ENCODE data around the gene CD34.
"Not testable (repeated sequence)": the region's sequence is repeated elsewhere in the genome, so short reads cannot be mapped to it uniquely, and the experiment has no call there.

Gene CD34

GRCh38 chr1:207925969-207926368 lies 15.0 kb upstream of the CD34 start:
- not testable (repeated sequence) for H3K27ac ChIP-seq (ENCODE audit: low read depth, low read length); H3K36me3 ChIP-seq (ENCODE audit: insufficient read depth, low read length); H3K79me2 ChIP-seq (ENCODE audit: control insufficient read depth, insufficient read depth, low read length, unreplicated experiment); H2AFZ ChIP-seq (ENCODE audit: low read length, unreplicated experiment); H3K4me3 ChIP-seq (ENCODE audit: low read depth, low read length); H3K4me1 ChIP-seq (ENCODE audit: control insufficient read depth, insufficient read depth, low read length, unreplicated experiment)
- peaks cover 13% of the 10 kb centered on the region for H3K27me3 ChIP-seq (ENCODE audit: insufficient read depth, low read length)

- Histone ChIP-seq H3K4me3 (ENCODE audit: low read depth, low read length) (no peak overlapping the region), H2AFZ (ENCODE audit: low read length, unreplicated experiment) (peak overlapping the region; percentile 25), H3K27me3 (ENCODE audit: insufficient read depth, low read length) (peaks cover 20% of the 10 kb centered on the region)
Observed at GRCh38 chr1:207925210-207925609, 14.3 kb upstream of the CD34 start.

GRCh38 chr1:207923561-207923960 lies 12.6 kb upstream of the CD34 start:
- no peaks in the 10 kb centered on the region for H3K79me2 ChIP-seq (ENCODE audit: control insufficient read depth, insufficient read depth, low read length, unreplicated experiment)
- H3K36me3 ChIP-seq (ENCODE audit: insufficient read depth, low read length), result no peaks in the 10 kb centered on the region
- no peak overlapping the region for H3K27ac ChIP-seq (ENCODE audit: low read depth, low read length)
- H2AFZ ChIP-seq (ENCODE audit: low read length, unreplicated experiment), result no peak overlapping the region
- H3K4me3 ChIP-seq (ENCODE audit: low read depth, low read length), result no peak overlapping the region
- H3K4me1 ChIP-seq (ENCODE audit: control insufficient read depth, insufficient read depth, low read length, unreplicated experiment), result no peaks in the 10 kb centered on the region
- peaks cover 34% of the 10 kb centered on the region for H3K27me3 ChIP-seq (ENCODE audit: insufficient read depth, low read length)

More at GRCh38 chr1:207925210-207925609, 14.3 kb upstream of the CD34 start:
- Histone ChIP-seq H3K27ac (ENCODE audit: low read depth, low read length) (no peak overlapping the region), H3K79me2 (ENCODE audit: control insufficient read depth, insufficient read depth, low read length, unreplicated experiment) (no peaks in the 10 kb centered on the region), H3K36me3 (ENCODE audit: insufficient read depth, low read length) (no peaks in the 10 kb centered on the region), H3K4me1 (ENCODE audit: control insufficient read depth, insufficient read depth, low read length, unreplicated experiment) (no peaks in the 10 kb centered on the region)

GRCh38 chr1:207923121-207923520 lies 12.2 kb upstream of the CD34 start:
- H3K4me1 ChIP-seq (ENCODE audit: control insufficient read depth, insufficient read depth, low read length, unreplicated experiment), result no peaks in the 10 kb centered on the region
- peaks cover 34% of the 10 kb centered on the region for H3K27me3 ChIP-seq (ENCODE audit: insufficient read depth, low read length)
- no peak overlapping the region for H3K4me3 ChIP-seq (ENCODE audit: low read depth, low read length)
- H3K36me3 ChIP-seq (ENCODE audit: insufficient read depth, low read length), result no peaks in the 10 kb centered on the region
- no peak overlapping the region for H3K27ac ChIP-seq (ENCODE audit: low read depth, low read length)
- H3K79me2 ChIP-seq (ENCODE audit: control insufficient read depth, insufficient read depth, low read length, unreplicated experiment), result no peaks in the 10 kb centered on the region
- H2AFZ ChIP-seq (ENCODE audit: low read length, unreplicated experiment), result no peak overlapping the region

GRCh38 chr1:207922554-207922953 lies 11.6 kb upstream of the CD34 start:
- Histone ChIP-seq H3K27me3 (ENCODE audit: insufficient read depth, low read length) (peaks cover 34% of the 10 kb centered on the region), H2AFZ (ENCODE audit: low read length, unreplicated experiment) (no peak overlapping the region), H3K27ac (ENCODE audit: low read depth, low read length) (no peak overlapping the region), H3K79me2 (ENCODE audit: control insufficient read depth, insufficient read depth, low read length, unreplicated experiment) (no peaks in the 10 kb centered on the region), H3K4me1 (ENCODE audit: control insufficient read depth, insufficient read depth, low read length, unreplicated experiment) (no peaks in the 10 kb centered on the region), H3K4me3 (ENCODE audit: low read depth, low read length) (no peak overlapping the region), H3K36me3 (ENCODE audit: insufficient read depth, low read length) (no peaks in the 10 kb centered on the region)

GRCh38 chr1:207921321-207921720 lies 10.4 kb upstream of the CD34 start:
- H2AFZ ChIP-seq (ENCODE audit: low read length, unreplicated experiment), result no peak overlapping the region
- peaks cover 34% of the 10 kb centered on the region for H3K27me3 ChIP-seq (ENCODE audit: insufficient read depth, low read length)
- H3K4me1 ChIP-seq (ENCODE audit: control insufficient read depth, insufficient read depth, low read length, unreplicated experiment), result no peaks in the 10 kb centered on the region
- no peaks in the 10 kb centered on the region for H3K36me3 ChIP-seq (ENCODE audit: insufficient read depth, low read length)
- no peak overlapping the region for H3K27ac ChIP-seq (ENCODE audit: low read depth, low read length)
- no peak overlapping the region for H3K4me3 ChIP-seq (ENCODE audit: low read depth, low read length)
- H3K79me2 ChIP-seq (ENCODE audit: control insufficient read depth, insufficient read depth, low read length, unreplicated experiment), result no peaks in the 10 kb centered on the region

GRCh38 chr1:207920444-207921021 lies 9.6 kb upstream of the CD34 start:
- peaks cover 34% of the 10 kb centered on the region for H3K27me3 ChIP-seq (ENCODE audit: insufficient read depth, low read length)
- no peak overlapping the region for H3K4me3 ChIP-seq (ENCODE audit: low read depth, low read length)
- H3K36me3 ChIP-seq (ENCODE audit: insufficient read depth, low read length), result no peaks in the 10 kb centered on the region
- H3K27ac ChIP-seq (ENCODE audit: low read depth, low read length), result no peak overlapping the region
- H3K4me1 ChIP-seq (ENCODE audit: control insufficient read depth, insufficient read depth, low read length, unreplicated experiment), result no peaks in the 10 kb centered on the region
- no peak overlapping the region for H2AFZ ChIP-seq (ENCODE audit: low read length, unreplicated experiment)
- H3K79me2 ChIP-seq (ENCODE audit: control insufficient read depth, insufficient read depth, low read length, unreplicated experiment), result no peaks in the 10 kb centered on the region

GRCh38 chr1:207919523-207920170 lies 8.7 kb upstream of the CD34 start:
- H3K36me3 ChIP-seq (ENCODE audit: insufficient read depth, low read length), result no peaks in the 10 kb centered on the region
- H3K27ac ChIP-seq (ENCODE audit: low read depth, low read length), result no peak overlapping the region
- H3K4me1 ChIP-seq (ENCODE audit: control insufficient read depth, insufficient read depth, low read length, unreplicated experiment), result no peaks in the 10 kb centered on the region
- H3K79me2 ChIP-seq (ENCODE audit: control insufficient read depth, insufficient read depth, low read length, unreplicated experiment), result no peaks in the 10 kb centered on the region
- no peak overlapping the region for H2AFZ ChIP-seq (ENCODE audit: low read length, unreplicated experiment)
- no peak overlapping the region for H3K4me3 ChIP-seq (ENCODE audit: low read depth, low read length)
- peaks cover 34% of the 10 kb centered on the region for H3K27me3 ChIP-seq (ENCODE audit: insufficient read depth, low read length)

- no peaks in the 10 kb centered on the region for H3K4me1 ChIP-seq (ENCODE audit: control insufficient read depth, insufficient read depth, low read length, unreplicated experiment)
- H2AFZ ChIP-seq (ENCODE audit: low read length, unreplicated experiment), result no peak overlapping the region
- no peak overlapping the region for H3K27ac ChIP-seq (ENCODE audit: low read depth, low read length)
- no peaks in the 10 kb centered on the region for H3K79me2 ChIP-seq (ENCODE audit: control insufficient read depth, insufficient read depth, low read length, unreplicated experiment)
- H3K36me3 ChIP-seq (ENCODE audit: insufficient read depth, low read length), result no peaks in the 10 kb centered on the region
- H3K27me3 ChIP-seq (ENCODE audit: insufficient read depth, low read length), result peaks cover 34% of the 10 kb centered on the region
- no peak overlapping the region for H3K4me3 ChIP-seq (ENCODE audit: low read depth, low read length)
Observed at GRCh38 chr1:207918581-207918980, 7.7 kb upstream of the CD34 start.

GRCh38 chr1:207918011-207918410 lies 7.1 kb upstream of the CD34 start:
- Histone ChIP-seq H3K4me3 (ENCODE audit: low read depth, low read length) (no peak overlapping the region), H2AFZ (ENCODE audit: low read length, unreplicated experiment) (no peak overlapping the region), H3K79me2 (ENCODE audit: control insufficient read depth, insufficient read depth, low read length, unreplicated experiment) (no peaks in the 10 kb centered on the region), H3K4me1 (ENCODE audit: control insufficient read depth, insufficient read depth, low read length, unreplicated experiment) (no peaks in the 10 kb centered on the region), H3K27me3 (ENCODE audit: insufficient read depth, low read length) (peaks cover 34% of the 10 kb centered on the region), H3K27ac (ENCODE audit: low read depth, low read length) (no peak overlapping the region), H3K36me3 (ENCODE audit: insufficient read depth, low read length) (no peaks in the 10 kb centered on the region)

GRCh38 chr1:207917080-207917479 lies 6.2 kb upstream of the CD34 start:
- no peak overlapping the region for H3K27ac ChIP-seq (ENCODE audit: low read depth, low read length)
- no peaks in the 10 kb centered on the region for H3K79me2 ChIP-seq (ENCODE audit: control insufficient read depth, insufficient read depth, low read length, unreplicated experiment)
- no peaks in the 10 kb centered on the region for H3K36me3 ChIP-seq (ENCODE audit: insufficient read depth, low read length)
- H3K27me3 ChIP-seq (ENCODE audit: insufficient read depth, low read length), result peaks cover 29% of the 10 kb centered on the region
- H2AFZ ChIP-seq (ENCODE audit: low read length, unreplicated experiment), result no peak overlapping the region
- no peak overlapping the region for H3K4me3 ChIP-seq (ENCODE audit: low read depth, low read length)
- no peaks in the 10 kb centered on the region for H3K4me1 ChIP-seq (ENCODE audit: control insufficient read depth, insufficient read depth, low read length, unreplicated experiment)

All from ACC112 (cell line).